HepG2 (cell line): ENCODE data around the gene LASP1.

Source experiments
- ETV6 ChIP-seq: sonication (generic); formaldehyde crosslinking; conservative IDR thresholded peaks from 2 replicates; pipeline ENCODE4 v1.4.0; 2020; ENCODE audit warnings: missing genetic modification reagents
- HDAC1 ChIP-seq: sonication (generic); formaldehyde crosslinking; IDR thresholded peaks from 2 replicates; pipeline ENCODE4 v1.5.1; 2020; ENCODE audit warnings: mild to moderate bottlenecking, missing genetic modification reagents
- HNRNPL ChIP-seq: fragments of 200-400 bp; formaldehyde crosslinking; IDR thresholded peaks from 2 replicates; pipeline ENCODE4 v1.6.1; 2017; ENCODE audit warnings: mild to moderate bottlenecking, low read depth, low read length
- TARDBP ChIP-seq: sonication (generic); formaldehyde crosslinking; IDR thresholded peaks from 2 replicates; pipeline ENCODE4 v1.8.0; 2022; ENCODE audit warnings: mild to moderate bottlenecking, missing genetic modification reagents
- ZNF451 ChIP-seq: sonication (generic); formaldehyde crosslinking; IDR thresholded peaks from 2 replicates; pipeline ENCODE4 v1.5.0; 2020; ENCODE audit warnings: mild to moderate bottlenecking, missing genetic modification reagents
- ZNF530 ChIP-seq: sonication (generic); formaldehyde crosslinking; IDR thresholded peaks from 2 replicates; pipeline ENCODE4 v1.5.0; 2020; ENCODE audit warnings: low read depth, mild to moderate bottlenecking, missing genetic modification reagents
- ZNF552 ChIP-seq: sonication (generic); formaldehyde crosslinking; IDR thresholded peaks from 2 replicates; pipeline ENCODE4 v1.9.0; 2022; ENCODE audit warnings: missing genetic modification reagents, mild to moderate bottlenecking, borderline replicate concordance
- TF ChIP-seq, protein P1 (sequence below): sonication (generic); formaldehyde crosslinking; IDR thresholded peaks from 2 replicates; pipeline ENCODE4 v1.5.0; 2020; ENCODE audit warnings: mild to moderate bottlenecking, missing genetic modification reagents, moderate library complexity
- TF ChIP-seq, protein P2 (sequence below): sonication (generic); formaldehyde crosslinking; IDR thresholded peaks from one replicate; pipeline ENCODE4 v1.5.1; 2020; ENCODE audit warnings: mild to moderate bottlenecking, missing genetic modification reagents; ENCODE audit errors: not compliant biosample characterization
- TF ChIP-seq, protein P3 (sequence below): sonication (generic); formaldehyde crosslinking; IDR thresholded peaks from 2 replicates; pipeline ENCODE4 v1.5.1; 2020; ENCODE audit warnings: missing genetic modification reagents, mild to moderate bottlenecking, borderline replicate concordance

DNA sequence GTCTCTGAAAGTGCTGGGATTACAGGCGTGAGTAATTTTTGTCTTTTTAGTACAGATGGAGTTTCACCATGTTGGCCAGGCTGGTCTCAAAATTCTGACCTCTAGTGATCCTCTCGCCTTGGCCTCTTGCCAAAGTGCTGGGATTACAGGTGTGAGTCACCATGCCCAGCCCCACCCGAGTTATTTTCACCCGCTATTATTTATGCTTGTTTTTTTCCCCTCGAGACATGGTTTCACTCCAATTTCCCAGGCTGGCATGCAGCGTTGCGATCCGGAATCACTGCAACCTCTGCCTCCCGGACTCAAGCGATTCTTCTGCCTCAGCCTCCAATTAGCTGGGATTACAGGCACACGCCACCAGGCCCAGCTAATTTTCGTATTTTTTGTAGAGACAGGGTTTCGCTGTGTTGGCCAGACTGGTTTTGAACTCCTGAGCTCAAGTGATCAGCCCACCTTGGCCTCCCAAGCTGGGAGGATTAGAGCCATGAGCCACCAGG, 25.5 kb upstream of the LASP1 start:
- TF ChIP-seq ZNF530 (no peak), ZNF552 (CRISPR knock-in tag) (no peak), ZNF451 (CRISPR knock-in tag) (no peak), ETV6 (CRISPR knock-in tag) (no peak), HDAC1 (CRISPR knock-in tag) (no peak), HNRNPL (no peak), TARDBP (CRISPR knock-in tag) (no peak)
- TF ChIP-seq, protein P1, sequence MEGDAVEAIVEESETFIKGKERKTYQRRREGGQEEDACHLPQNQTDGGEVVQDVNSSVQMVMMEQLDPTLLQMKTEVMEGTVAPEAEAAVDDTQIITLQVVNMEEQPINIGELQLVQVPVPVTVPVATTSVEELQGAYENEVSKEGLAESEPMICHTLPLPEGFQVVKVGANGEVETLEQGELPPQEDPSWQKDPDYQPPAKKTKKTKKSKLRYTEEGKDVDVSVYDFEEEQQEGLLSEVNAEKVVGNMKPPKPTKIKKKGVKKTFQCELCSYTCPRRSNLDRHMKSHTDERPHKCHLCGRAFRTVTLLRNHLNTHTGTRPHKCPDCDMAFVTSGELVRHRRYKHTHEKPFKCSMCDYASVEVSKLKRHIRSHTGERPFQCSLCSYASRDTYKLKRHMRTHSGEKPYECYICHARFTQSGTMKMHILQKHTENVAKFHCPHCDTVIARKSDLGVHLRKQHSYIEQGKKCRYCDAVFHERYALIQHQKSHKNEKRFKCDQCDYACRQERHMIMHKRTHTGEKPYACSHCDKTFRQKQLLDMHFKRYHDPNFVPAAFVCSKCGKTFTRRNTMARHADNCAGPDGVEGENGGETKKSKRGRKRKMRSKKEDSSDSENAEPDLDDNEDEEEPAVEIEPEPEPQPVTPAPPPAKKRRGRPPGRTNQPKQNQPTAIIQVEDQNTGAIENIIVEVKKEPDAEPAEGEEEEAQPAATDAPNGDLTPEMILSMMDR (CRISPR knock-in tag) = no peak
- TF ChIP-seq, protein P2, sequence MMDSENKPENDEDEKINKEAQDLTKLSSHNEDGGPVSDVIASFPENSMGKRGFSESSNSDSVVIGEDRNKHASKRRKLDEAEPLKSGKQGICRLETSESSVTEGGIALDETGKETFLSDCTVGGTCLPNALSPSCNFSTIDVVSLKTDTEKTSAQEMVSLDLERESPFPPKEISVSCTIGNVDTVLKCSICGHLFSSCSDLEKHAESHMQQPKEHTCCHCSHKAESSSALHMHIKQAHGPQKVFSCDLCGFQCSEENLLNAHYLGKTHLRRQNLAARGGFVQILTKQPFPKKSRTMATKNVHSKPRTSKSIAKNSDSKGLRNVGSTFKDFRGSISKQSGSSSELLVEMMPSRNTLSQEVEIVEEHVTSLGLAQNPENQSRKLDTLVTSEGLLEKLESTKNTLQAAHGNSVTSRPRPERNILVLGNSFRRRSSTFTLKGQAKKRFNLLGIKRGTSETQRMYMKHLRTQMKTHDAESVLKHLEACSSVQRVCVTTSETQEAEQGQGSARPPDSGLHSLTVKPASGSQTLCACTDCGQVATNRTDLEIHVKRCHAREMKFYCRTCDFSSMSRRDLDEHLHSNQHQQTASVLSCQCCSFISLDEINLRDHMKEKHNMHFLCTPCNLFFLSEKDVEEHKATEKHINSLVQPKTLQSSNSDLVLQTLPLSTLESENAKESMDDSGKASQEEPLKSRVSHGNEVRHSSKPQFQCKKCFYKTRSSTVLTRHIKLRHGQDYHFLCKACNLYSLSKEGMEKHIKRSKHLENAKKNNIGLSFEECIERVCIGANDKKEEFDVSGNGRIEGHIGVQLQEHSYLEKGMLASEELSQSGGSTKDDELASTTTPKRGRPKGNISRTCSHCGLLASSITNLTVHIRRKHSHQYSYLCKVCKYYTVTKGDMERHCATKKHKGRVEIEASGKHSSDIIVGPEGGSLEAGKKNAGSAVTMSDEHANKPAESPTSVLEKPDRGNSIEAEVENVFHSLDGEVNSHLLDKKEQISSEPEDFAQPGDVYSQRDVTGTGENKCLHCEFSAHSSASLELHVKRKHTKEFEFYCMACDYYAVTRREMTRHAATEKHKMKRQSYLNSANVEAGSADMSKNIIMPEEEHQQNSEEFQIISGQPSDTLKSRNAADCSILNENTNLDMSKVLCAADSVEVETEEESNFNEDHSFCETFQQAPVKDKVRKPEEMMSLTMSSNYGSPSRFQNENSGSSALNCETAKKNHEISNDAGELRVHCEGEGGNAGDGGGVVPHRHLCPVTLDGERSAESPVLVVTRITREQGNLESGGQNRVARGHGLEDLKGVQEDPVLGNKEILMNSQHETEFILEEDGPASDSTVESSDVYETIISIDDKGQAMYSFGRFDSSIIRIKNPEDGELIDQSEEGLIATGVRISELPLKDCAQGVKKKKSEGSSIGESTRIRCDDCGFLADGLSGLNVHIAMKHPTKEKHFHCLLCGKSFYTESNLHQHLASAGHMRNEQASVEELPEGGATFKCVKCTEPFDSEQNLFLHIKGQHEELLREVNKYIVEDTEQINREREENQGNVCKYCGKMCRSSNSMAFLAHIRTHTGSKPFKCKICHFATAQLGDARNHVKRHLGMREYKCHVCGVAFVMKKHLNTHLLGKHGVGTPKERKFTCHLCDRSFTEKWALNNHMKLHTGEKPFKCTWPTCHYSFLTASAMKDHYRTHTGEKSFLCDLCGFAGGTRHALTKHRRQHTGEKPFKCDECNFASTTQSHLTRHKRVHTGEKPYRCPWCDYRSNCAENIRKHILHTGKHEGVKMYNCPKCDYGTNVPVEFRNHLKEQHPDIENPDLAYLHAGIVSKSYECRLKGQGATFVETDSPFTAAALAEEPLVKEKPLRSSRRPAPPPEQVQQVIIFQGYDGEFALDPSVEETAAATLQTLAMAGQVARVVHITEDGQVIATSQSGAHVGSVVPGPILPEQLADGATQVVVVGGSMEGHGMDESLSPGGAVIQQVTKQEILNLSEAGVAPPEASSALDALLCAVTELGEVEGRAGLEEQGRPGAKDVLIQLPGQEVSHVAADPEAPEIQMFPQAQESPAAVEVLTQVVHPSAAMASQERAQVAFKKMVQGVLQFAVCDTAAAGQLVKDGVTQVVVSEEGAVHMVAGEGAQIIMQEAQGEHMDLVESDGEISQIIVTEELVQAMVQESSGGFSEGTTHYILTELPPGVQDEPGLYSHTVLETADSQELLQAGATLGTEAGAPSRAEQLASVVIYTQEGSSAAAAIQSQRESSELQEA (CRISPR knock-in tag) = no peak
- TF ChIP-seq, protein P3, sequence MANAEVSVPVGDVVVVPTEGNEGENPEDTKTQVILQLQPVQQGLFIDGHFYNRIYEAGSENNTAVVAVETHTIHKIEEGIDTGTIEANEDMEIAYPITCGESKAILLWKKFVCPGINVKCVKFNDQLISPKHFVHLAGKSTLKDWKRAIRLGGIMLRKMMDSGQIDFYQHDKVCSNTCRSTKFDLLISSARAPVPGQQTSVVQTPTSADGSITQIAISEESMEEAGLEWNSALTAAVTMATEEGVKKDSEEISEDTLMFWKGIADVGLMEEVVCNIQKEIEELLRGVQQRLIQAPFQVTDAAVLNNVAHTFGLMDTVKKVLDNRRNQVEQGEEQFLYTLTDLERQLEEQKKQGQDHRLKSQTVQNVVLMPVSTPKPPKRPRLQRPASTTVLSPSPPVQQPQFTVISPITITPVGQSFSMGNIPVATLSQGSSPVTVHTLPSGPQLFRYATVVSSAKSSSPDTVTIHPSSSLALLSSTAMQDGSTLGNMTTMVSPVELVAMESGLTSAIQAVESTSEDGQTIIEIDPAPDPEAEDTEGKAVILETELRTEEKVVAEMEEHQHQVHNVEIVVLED (CRISPR knock-in tag) = no peak
